ENCODE measurements around the gene CEP85L.
A peak's percentile ranks its signal among the peaks of the same experiment; 100 is the strongest.

Gene CEP85L

GRCh38 chr6:118542184-118542952 lies 109.0 kb downstream of the CEP85L start:
- DNase-seq (ENCODE audit: low spot score): peak; percentile 76

DNA sequence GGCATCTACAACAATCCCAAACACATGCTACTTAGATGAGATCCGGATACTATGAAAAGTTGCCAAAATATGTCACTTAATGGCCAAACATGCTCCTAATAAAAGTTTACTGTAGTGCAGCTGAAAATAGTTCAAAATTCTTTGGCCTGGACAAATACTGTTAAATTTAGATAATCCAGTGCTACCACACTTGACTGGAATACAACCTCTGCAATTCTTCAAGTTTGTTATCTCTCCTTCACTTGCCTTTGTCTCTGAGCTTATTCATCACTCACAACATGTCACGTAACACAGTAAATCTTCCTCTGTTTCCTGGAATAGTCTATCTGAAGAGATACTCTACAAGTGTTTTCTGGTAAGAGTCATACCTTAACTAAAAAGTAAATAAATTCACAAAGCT lies 113.8 kb downstream of the CEP85L start:
- no peak for DNase-seq (ENCODE audit: low spot score)

DNA sequence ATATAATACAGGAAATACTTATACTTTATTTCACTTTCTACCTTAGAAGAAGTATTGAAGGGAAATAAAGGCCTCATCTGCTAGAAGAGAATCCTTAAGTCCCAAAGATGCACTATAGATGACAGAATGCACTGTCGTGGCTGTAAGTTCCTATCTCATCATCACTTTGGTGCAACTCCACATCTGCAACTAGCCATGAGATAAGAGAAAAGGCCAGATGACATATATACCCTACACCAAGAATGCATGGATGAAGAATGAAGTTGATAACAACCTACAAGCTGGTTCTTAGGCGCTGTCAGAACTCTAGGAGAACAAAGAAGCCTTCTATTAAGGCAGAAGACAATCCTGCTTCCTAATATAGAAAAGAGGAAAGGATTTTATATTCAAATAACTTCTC lies 114.9 kb downstream of the CEP85L start:
- DNase-seq (ENCODE audit: low spot score): no peak

DNA sequence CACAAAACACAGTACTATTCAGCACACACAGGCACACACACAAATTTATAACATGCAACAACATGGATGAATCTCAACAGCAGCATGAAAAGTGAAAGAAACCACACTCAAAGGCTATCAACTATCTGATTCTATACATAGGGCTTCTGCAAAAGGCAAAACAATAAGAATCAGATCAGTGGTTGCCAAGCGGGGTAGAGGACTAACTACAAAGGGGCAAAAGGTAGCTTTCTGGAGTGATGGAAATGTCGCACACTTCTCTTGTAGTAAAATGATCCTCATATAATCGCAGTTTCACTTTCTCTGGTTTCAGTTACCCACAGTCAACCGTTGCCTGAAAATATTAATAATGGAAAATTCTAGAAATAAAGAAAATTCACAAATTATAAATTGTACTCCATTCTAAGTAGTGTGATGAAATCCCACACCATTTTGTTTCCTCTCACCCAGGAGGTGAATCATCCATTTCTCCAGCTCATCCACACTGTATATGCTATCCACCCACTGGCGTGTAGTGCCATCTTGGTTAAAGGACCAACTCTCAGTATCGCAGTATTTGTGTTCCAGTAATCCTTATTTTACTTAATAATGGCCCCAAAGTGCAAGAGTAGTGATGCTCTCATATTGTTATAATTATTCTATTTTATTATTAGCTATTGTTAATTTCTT lies 116.1 kb downstream of the CEP85L start:
- DNase-seq (ENCODE audit: low spot score): no peak

- no peak for DNase-seq (ENCODE audit: low spot score)
These were observed 120.4 kb downstream of the CEP85L start for GRCh38 chr6:118530942-118531341.

DNA sequence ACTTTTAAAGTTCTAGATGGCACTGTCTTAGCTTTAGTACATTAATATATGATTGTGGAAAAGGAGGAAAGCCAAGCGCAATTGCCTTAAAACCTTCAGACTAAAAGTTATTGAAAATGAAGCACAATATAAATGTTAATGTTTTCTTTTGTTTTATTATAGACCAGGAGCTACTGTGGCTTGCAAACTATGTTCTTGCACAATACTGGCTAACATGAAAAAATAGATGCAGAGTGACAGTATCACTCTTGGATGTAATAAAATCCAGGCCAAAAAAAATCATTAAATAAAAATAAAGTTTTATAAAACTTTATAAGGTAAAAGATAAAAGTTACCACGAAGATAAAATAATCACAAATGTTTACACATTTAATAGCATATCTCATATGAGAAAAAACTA lies 121.6 kb downstream of the CEP85L start:
- DNase-seq (ENCODE audit: low spot score): no peak

- DNase-seq (ENCODE audit: low spot score): no peak
These were observed 123.3 kb downstream of the CEP85L start for GRCh38 chr6:118528129-118528528.

DNA sequence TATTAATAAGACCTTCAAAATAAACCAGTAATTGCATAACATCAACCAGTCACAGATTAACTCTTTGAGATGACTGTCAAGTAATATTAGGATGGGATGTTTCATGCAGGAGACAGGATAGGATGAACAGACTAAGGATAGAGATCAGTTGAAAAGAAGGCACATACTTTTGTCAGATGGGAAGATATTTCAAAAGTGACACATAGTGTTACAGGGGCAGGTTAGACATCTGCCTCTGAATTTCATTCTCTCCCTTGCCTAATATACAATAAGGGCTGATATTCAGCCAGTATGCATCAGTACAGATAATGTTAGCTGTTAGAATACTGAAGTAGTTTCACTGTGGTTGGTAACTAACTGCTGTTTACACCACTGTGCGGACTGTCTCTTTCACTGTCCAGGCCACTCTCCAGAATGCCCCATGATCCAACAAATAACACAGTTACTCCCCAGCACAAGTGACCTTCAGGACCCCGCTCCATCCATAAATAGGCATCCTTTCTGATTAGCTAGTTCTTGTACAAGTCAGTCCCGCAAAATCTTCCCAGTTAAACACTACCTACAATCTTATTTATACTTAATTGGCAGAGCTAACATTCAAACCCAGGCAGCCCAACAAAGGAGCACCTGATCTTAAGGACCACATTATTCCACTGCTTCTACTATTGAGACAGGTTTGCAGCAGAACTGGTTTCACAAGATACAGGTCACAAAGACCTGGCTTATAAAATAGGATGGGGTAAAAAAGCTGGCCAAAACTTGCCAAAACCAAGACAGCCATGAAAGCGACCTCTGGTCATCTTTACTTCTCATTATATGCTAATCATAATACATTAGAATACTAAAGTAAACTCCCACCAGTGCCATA lies 125.2 kb downstream of the CEP85L start:
- DNase-seq (ENCODE audit: low spot score): no peak

- peak; percentile 12 for DNase-seq (ENCODE audit: low spot score)
These were observed 126.7 kb downstream of the CEP85L start for GRCh38 chr6:118524686-118525085.

DNA sequence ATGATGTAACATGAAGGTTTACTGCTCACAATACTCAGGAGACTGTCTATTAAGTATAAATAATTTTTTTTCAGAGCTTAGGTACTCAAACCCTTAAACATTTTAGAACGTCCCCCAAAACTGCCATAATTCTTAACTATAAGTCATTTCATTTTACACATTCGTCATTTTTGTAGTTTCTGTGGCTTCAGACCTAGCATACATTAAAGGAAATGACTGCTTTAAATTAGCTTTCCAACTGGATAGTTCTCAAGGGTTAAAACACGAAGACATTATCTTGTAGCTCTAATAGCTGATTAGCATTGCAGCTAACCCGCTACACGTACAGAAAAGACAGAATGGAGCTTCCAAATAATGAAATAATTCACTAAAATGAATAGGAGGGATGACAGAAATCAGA lies 128.2 kb downstream of the CEP85L start:
- no peak for DNase-seq (ENCODE audit: low spot score)

- DNase-seq (ENCODE audit: low spot score): no peak
These were observed 129.0 kb downstream of the CEP85L start for GRCh38 chr6:118522422-118522821.

GRCh38 chr6:118514689-118515088 lies 136.7 kb downstream of the CEP85L start:
- DNase-seq (ENCODE audit: low spot score): no peak

DNA sequence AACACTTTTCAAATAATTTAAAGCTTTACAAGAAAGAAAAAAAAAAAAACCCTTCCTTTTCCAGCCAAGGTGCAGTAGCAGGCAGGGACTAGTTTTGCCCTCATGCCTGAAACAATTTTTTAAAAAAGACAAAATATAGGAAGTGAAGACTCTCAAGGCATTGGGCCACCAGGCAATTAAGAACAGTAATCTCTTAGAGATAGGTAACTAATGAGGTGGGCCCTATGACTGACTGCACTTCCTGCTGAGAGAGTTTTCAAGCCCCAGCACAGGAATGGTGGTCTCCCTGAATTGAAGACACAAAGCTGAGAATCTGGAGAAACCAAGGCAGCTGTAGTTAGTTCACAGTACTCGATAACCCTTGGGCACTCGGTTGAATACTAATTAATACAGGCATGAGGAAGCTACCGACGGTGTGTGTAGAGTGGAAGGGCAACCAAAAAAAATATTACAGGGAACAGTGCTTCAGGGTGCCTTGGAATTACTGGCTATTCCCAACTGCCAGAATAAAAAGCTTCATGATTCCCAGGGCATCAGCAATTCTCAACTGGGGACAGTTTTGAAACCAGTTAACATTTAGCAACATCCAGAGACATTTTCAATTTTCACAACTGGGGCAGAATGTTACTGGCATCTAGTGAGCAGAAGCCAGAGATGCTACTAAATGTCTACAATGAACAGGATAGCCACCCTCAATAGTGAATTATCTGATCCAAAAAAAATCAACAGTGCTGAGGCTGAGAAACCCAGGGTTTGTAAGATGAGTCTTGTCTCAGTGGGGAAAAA lies 139.3 kb downstream of the CEP85L start:
- no peak for DNase-seq (ENCODE audit: low spot score)

DNA sequence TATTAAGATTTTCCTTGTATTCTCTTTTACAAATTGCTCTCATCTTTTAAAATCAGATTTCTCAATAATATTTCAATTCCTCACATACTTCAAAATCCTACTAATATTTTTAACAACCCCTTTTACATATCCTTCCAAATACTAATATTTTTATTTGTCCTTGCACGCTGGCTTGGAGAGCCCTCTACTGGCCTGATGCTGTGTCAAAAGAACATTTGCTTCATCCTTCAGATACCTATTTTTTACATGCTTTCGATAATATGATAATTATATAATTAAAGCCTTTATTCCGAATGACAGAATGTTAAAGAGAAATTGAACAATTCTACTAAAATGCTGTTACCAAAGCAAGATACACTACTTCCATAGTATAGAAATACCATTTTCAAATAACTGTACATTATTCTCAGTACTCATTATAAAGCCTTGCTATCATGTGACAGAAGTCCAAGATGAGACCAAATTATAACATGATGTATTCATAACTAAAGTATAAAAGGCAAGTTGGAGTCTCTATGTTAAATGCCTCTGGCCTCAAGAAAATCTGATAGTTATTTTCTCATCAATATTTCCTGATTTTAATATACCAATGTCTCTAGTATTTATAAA lies 142.3 kb downstream of the CEP85L start:
- DNase-seq (ENCODE audit: low spot score): peak; percentile 17

- no peak for DNase-seq (ENCODE audit: low spot score)
These were observed 143.8 kb downstream of the CEP85L start for GRCh38 chr6:118507636-118508035.

DNA sequence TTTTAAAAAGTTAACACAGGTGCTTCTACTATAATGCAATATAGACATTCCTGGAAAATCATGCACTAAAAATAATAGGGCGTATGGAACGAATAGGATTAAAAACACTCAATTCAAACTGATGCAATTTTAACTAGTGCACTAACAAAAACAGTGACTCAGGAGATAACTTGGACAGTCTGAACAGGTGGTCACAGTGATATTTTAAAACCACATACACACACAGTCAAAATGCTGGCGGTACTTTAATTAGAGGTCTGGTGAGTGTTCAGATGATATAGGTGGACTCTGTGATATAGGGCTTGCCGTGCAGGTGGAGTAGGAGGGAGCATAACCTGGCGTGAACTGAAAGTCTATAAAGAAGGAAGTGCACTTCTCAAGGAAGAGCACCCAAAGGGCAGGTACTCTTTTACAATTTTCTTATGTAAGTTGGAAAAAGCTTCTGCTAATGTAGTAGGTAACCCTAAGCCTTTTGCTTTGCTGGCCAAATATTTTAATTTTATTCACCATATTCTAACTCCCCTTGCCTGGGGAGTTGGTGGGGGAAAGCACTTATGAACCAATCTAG lies 145.2 kb downstream of the CEP85L start:
- no peak for DNase-seq (ENCODE audit: low spot score)

DNA sequence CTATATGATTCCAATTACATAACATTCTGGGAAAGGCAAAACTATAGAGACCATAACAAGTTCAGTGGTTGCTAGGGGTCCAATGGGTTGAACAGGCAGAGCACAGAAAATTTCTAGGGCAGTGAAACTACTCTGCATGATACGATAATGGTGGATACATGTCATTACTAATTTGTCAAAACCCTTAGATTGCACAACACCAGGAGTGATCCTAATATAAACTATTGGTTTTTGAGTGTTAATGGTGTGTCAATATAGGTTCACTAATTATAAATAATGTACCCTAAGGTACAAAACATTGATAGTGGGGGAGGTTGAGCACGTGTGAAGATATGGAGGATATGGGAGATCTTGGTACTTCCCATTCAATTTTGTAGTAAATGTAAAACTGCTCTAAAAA lies 145.7 kb downstream of the CEP85L start:
- no peak for DNase-seq (ENCODE audit: low spot score)

DNA sequence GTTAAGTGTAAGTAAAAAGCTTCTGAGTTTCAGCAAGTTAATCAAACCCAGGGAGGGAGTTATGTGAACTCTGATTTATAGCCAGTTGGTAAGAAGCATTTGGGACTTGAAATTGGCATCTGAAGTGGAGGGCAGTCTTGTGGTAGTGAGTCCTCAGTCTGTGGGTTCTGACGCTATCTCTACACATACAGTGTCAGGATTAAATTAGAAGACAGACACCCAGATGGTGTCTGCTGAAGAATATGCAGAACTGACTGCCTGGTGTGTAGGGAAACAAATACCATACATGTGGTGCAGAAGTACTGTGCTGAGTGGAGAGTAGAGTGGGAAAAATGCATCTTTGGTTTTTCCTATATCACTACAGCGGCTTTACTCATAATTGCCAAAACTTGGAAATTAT lies 146.8 kb downstream of the CEP85L start:
- no peak for DNase-seq (ENCODE audit: low spot score)

GRCh38 chr6:118502169-118502568 lies 149.2 kb downstream of the CEP85L start:
- no peak for DNase-seq (ENCODE audit: low spot score)

DNA sequence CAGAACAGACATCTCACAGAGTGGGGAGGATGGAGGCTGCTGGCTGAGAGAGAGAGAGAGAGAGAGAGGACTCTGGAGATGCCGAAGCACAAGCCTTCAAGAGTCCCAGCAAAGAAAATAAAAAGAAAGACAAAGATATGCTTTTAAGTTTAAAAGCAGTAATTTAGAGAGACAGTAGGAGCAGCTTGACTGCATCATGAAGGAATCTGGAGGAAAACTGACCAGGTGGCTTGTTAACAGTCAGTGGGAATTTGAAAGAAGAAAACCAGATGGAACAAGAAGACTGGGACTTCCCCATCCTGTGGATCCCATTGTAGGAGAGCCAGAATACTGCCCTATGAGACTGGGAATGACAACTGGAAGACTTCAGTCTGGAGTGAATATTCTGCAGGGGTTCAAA lies 149.6 kb downstream of the CEP85L start:
- DNase-seq (ENCODE audit: low spot score): no peak

GRCh38 chr6:118501099-118501498 lies 150.3 kb downstream of the CEP85L start:
- DNase-seq (ENCODE audit: low spot score): no peak

Measured in kidney tubule cell (primary cell).